GM23248 (cell line): ENCODE data around the gene ST3GAL3. TPM values are rescaled to one million over a fixed set of nuclear protein-coding genes. Genes with fewer than 3 reads are reported as not detected.

Experiments used
- DNase-seq: peaks from one replicate; pipeline ENCODE4 v3.0.0-alpha.2; 2015
- H2AFZ ChIP-seq: fragments of 200-600 bp; sonication (generic); 2 replicates; pipeline ENCODE4 v1.6.1; 2016; ENCODE audit warnings: antibody characterized with exemption
- H3F3A ChIP-seq: fragments of 200-600 bp; sonication (generic); 2 replicates; pipeline ENCODE4 v1.6.1; 2016; ENCODE audit warnings: mild to moderate bottlenecking, antibody characterized with exemption, mixed run types; ENCODE audit not compliant: insufficient read depth
- H3K27ac ChIP-seq: fragments of 200-600 bp; sonication (generic); 2 replicates; pipeline ENCODE4 v1.5.1; 2016; ENCODE audit warnings: mild to moderate bottlenecking
- H3K27me3 ChIP-seq: fragments of 200-600 bp; sonication (generic); replicated peaks from 2 replicates; pipeline ENCODE4 v1.6.1; 2016; ENCODE audit warnings: mild to moderate bottlenecking; ENCODE audit not compliant: insufficient read depth
- H3K36me3 ChIP-seq: fragments of 200-600 bp; sonication (generic); 2 replicates; pipeline ENCODE4 v1.6.1; 2016; ENCODE audit warnings: low read depth, mild to moderate bottlenecking
- H3K4me1 ChIP-seq: fragments of 200-600 bp; sonication (generic); 2 replicates; pipeline ENCODE4 v1.6.1; 2016; ENCODE audit warnings: mild to moderate bottlenecking; ENCODE audit not compliant: insufficient read depth
- H3K4me2 ChIP-seq: fragments of 200-600 bp; sonication (generic); one replicate; pipeline ENCODE4 v1.6.1; 2016; ENCODE audit warnings: mild to moderate bottlenecking; ENCODE audit not compliant: unreplicated experiment
- H3K4me3 ChIP-seq: fragments of 200-600 bp; sonication (generic); 2 replicates; pipeline ENCODE4 v1.5.1; 2016; ENCODE audit warnings: mild to moderate bottlenecking
- H3K79me2 ChIP-seq: fragments of 200-600 bp; sonication (generic); 2 replicates; pipeline ENCODE4 v1.6.1; 2016; ENCODE audit warnings: mild to moderate bottlenecking; ENCODE audit not compliant: insufficient read depth
- H3K9ac ChIP-seq: fragments of 200-600 bp; sonication (generic); 2 replicates; pipeline ENCODE4 v1.6.1; 2016; ENCODE audit warnings: mild to moderate bottlenecking
- H3K9me2 ChIP-seq: fragments of 200-600 bp; sonication (generic); 2 replicates; pipeline ENCODE4 v1.6.1; 2016; ENCODE audit warnings: mixed run types, mild to moderate bottlenecking, moderate library complexity; ENCODE audit not compliant: insufficient read depth
- H3K9me3 ChIP-seq: fragments of 200-600 bp; sonication (generic); one replicate; pipeline ENCODE4 v1.6.1; 2017; ENCODE audit warnings: low read depth
- H4K20me1 ChIP-seq: fragments of 200-600 bp; sonication (generic); 2 replicates; pipeline ENCODE4 v1.6.0; 2016; ENCODE audit not compliant: insufficient read depth
- EZH2 ChIP-seq: fragments of 200-600 bp; sonication (generic); IDR thresholded peaks from 2 replicates; pipeline ENCODE4 v1.6.1; 2018; ENCODE audit warnings: antibody characterized with exemption, mild to moderate bottlenecking; ENCODE audit not compliant: insufficient read depth, poor library complexity, severe bottlenecking
- EZH2phosphoT487 ChIP-seq: fragments of 200-600 bp; sonication (generic); IDR thresholded peaks from 2 replicates; pipeline ENCODE4 v1.6.1; 2018; ENCODE audit warnings: antibody characterized with exemption, moderate library complexity, mild to moderate bottlenecking, low read depth; ENCODE audit not compliant: insufficient read depth
- WGBS, 2 experiments: methylation state at CpG; one replicate each; pipeline ENCODE4 v1.1.6; 2015 to 2017; ENCODE audit warnings: low lambda C conversion rate in 2 of 2, low coverage in 1 of 2; ENCODE audit errors: missing lambda C conversion rate in 2 of 2; 5-methylcytosine and 5-hydroxymethylcytosine counted together
- in situ Hi-C: fragments of 300-500 bp; cut with MboI; formaldehyde crosslinking; loops from 2 replicates; pipeline ENCODE4 v1.15.0; 2020
- polyA plus RNA-seq: library from polyadenylated mRNA; unstranded; fragments of >200 nt; fragmentation: Nextera tagmentation; extraction: Ambion mirVana; gene quantifications from 2 replicates; pipeline ENCODE4 v1.2.1, GENCODE V29; 2016
- total RNA-seq: library from RNA; depleted of rRNA; stranded (reverse); fragments of >200 nt; shearing (Covaris generic); gene quantifications from 2 replicates; pipeline ENCODE4 v1.2.3, GENCODE V29; 2014

The ST3GAL3 gene
- total and polyA plus RNA-seq, 2 experiments from 2014 or later = 9.7 to 13.8 TPM

DNA sequence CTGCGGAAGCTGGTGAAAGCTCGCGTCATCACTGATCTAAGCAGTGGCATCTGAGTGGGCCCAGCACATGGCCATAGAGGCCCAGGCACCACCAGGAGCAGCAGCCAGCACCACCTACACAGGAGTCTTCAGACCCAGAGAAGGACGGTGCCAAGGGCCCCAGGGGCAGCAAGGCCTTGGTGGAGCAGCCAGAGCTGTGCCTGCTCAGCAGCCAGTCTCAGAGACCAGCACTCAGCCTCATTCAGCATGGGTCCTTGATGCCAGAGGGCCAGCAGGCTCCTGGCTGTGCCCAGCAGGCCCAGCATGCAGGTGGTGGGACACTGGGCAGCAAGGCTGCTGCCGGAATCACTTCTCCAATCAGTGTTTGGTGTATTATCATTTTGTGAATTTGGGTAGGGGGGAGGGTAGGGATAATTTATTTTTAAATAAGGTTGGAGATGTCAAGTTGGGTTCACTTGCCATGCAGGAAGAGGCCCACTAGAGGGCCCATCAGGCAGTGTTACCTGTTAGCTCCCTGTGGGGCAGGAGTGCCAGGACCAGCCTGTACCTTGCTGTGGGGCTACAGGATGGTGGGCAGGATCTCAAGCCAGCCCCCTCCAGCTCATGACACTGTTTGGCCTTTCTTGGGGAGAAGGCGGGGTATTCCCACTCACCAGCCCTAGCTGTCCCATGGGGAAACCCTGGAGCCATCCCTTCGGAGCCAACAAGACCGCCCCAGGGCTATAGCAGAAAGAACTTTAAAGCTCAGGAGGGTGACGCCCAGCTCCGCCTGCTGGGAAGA lies 223.0 kb downstream of the ST3GAL3 start:
- H3K9me2 ChIP-seq = no peaks in the 10 kb centered on the region
- no peaks in the 10 kb centered on the region for H4K20me1 ChIP-seq
- H3F3A ChIP-seq = peaks cover 6% of the 10 kb centered on the region; the same call in 1 of the 2 replicates
- H3K79me2 ChIP-seq = no peaks in the 10 kb centered on the region
- no peak overlapping the region for H2AFZ ChIP-seq
- no peak overlapping the region for H3K9ac ChIP-seq
- TF ChIP-seq EZH2 (no peak), EZH2phosphoT487 (no peak)
- H3K4me3 ChIP-seq = no peak overlapping the region
- H3K4me1 ChIP-seq = peaks cover 23% of the 10 kb centered on the region
- H3K9me3 ChIP-seq = no peaks in the 10 kb centered on the region
- H3K27ac ChIP-seq = no peak overlapping the region
- no peaks in the 10 kb centered on the region for H3K27me3 ChIP-seq
- 97 to 98% methylated on average over 10 of the region's 10 CpGs for WGBS, 2 experiments
- H3K4me2 ChIP-seq = no peak overlapping the region
- DNase-seq = peak; percentile 13
- in situ Hi-C loops = loop anchor here (5.0 to 25.0 kb wide), 3 partner anchors 168 to 693 kb away; partner anchors contain the start of gene PTPRF
- H3K36me3 ChIP-seq = no peaks in the 10 kb centered on the region

- Histone ChIP-seq H3K9me2 (no peaks in the 10 kb centered on the region), H3K9me3 (no peaks in the 10 kb centered on the region), H3K27ac (no peak overlapping the region), H2AFZ (no peak overlapping the region), H3K27me3 (no peaks in the 10 kb centered on the region), H3K79me2 (no peaks in the 10 kb centered on the region), H3K36me3 (no peaks in the 10 kb centered on the region), H3K4me3 (no peak overlapping the region), H3K9ac (no peak overlapping the region), H3K4me1 (peaks cover 23% of the 10 kb centered on the region), H3K4me2 (no peak overlapping the region), H3F3A (peaks cover 6% of the 10 kb centered on the region; the same call in 1 of the 2 replicates), H4K20me1 (no peaks in the 10 kb centered on the region)
- in situ Hi-C loops = loop anchor here (5.0 to 25.0 kb wide), 3 partner anchors 169 to 694 kb away; partner anchors contain the start of gene PTPRF
- DNase-seq = peak; percentile 15
- no peak for TF ChIP-seq EZH2phosphoT487
- no peak for TF ChIP-seq EZH2
- 74 to 81% methylated on average over 4 of the region's 4 CpGs for WGBS, 2 experiments
Observed at GRCh38 chr1:43930949-43931275, 223.6 kb downstream of the ST3GAL3 start.

DNA sequence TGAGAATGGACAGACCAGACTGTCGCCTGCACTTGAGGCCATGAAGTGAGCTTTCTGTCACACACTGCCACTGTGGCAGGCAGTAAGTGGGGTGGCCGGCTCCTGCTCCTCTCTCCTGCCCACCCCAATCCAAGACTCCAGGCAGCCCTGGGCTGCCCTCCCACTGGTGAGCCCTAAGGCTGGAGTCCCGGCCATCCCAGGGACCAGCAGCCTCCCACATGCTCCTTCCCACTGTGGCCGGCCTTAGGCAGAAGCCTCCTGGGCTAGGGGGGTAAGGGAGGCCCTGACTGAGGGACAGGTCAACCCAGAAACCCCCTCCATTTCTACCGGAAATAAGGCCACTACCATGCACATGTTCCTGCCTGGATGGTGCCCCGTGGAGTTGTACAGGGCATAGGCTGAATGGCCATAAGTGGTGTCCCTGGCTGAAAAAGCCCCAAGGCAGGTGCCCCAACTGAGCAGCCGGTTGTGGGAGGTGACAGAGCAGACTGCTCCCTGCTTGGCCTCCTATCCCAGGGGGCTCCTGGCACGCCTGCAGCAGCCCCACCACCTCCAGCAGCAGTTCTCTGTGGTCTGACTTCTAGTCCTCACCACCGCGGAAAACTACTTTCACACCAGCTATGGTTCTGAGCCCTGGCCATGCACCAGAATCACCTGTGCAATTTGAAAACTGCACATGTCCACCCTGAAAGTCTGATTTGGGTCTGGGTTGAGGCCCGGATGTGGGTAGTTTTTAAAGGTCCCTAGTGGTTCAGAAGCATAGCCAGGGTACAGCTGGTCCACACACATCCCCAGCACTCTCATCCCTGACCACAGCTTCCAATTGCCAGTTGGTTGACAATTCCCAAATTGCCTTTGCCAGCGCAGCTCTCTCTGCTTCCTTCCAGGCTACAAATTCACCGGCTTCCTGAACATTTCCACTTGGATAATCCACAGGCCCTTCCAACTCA lies 224.7 kb downstream of the ST3GAL3 start:
- H3K79me2 ChIP-seq = no peaks in the 10 kb centered on the region
- H4K20me1 ChIP-seq = no peaks in the 10 kb centered on the region
- 86 to 90% methylated on average over 13 of the region's 13 CpGs for WGBS, 2 experiments
- no peaks in the 10 kb centered on the region for H3K27me3 ChIP-seq
- H3F3A ChIP-seq = peaks cover 6% of the 10 kb centered on the region; the same call in 1 of the 2 replicates
- no peak overlapping the region for H3K4me2 ChIP-seq
- H3K9ac ChIP-seq = no peak overlapping the region
- H2AFZ ChIP-seq = no peak overlapping the region
- TF ChIP-seq EZH2 = no peak
- TF ChIP-seq EZH2phosphoT487 = no peak
- no peak overlapping the region for H3K27ac ChIP-seq
- no peak overlapping the region for H3K4me3 ChIP-seq
- DNase-seq = no peak
- peaks cover 23% of the 10 kb centered on the region for H3K4me1 ChIP-seq
- no peaks in the 10 kb centered on the region for H3K36me3 ChIP-seq
- in situ Hi-C loops = loop anchor here (5.0 to 25.0 kb wide), 3 partner anchors 170 to 695 kb away; partner anchors contain the start of gene PTPRF
- H3K9me2 ChIP-seq = no peaks in the 10 kb centered on the region
- no peaks in the 10 kb centered on the region for H3K9me3 ChIP-seq

DNA sequence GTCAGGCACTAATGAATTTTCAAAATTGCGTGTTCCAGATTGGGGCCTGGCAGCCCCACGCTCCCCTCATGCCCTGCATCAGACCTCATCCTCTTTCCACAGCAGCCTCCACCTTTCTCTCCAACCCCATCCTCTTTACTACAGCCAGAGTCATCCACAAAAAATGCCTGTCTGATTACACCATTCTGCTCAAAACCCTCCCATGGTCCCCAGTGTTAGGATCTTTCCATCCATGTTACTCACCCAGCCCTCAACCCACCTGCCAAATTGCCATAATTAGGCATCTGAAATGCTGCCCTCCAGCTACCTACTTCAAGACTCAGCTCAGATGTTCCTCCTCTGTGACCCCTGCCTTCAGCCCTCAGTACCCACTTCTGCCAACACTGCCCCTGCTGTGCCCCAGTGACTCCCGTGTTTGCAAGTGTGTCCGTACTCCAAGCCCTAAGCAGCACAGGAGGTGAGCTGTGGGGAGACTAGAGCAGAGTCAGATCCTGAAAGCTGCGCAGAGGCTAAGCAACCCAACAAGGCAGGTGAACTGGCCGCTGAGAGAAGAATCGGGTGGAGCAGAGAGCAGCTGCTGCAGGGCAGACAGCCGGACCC lies 225.6 kb downstream of the ST3GAL3 start:
- Histone ChIP-seq H3K9me3 (no peaks in the 10 kb centered on the region), H3K9me2 (no peaks in the 10 kb centered on the region), H3K79me2 (no peaks in the 10 kb centered on the region), H3K27ac (no peak overlapping the region), H3F3A (peaks cover 6% of the 10 kb centered on the region; the same call in 1 of the 2 replicates), H2AFZ (peak overlapping the region; percentile 73), H3K36me3 (no peaks in the 10 kb centered on the region), H3K27me3 (no peaks in the 10 kb centered on the region), H3K4me3 (peak overlapping the region; percentile 66), H3K4me2 (peak overlapping the region; percentile 71), H4K20me1 (no peaks in the 10 kb centered on the region), H3K4me1 (peaks cover 23% of the 10 kb centered on the region), H3K9ac (peak overlapping the region; percentile 36; the same call in 1 of the 2 replicates)
- DNase-seq = peak; percentile 82
- TF ChIP-seq EZH2phosphoT487 (no peak), EZH2 (no peak)
- 24 to 30% methylated on average over 8 of the region's 8 CpGs for WGBS, 2 experiments
- in situ Hi-C loops = loop anchor here (5.0 to 25.0 kb wide), 3 partner anchors 171 to 696 kb away; partner anchors contain the start of gene PTPRF
